ENCODE results near the gene PLAU.
"Not testable (repeated sequence)": the region's sequence is repeated elsewhere in the genome, so short reads cannot be mapped to it uniquely, and the experiment has no call there.

The PLAU gene

GRCh38 chr10:73950155-73950948 is 39.4 kb downstream of the PLAU start:
- H3K4me1 ChIP-seq (ENCODE audit: control insufficient read depth, insufficient read depth, low read length), result no peaks in the 10 kb centered on the region
- H3K9me3 ChIP-seq (ENCODE audit: control insufficient read depth, low read length), result no peaks in the 10 kb centered on the region
- no peak overlapping the region for H3K27ac ChIP-seq (ENCODE audit: insufficient read depth, low read depth, low read length, poor library complexity, severe bottlenecking)
- no peaks in the 10 kb centered on the region for H3K36me3 ChIP-seq (ENCODE audit: control insufficient read depth, insufficient read depth, low read length)
- H3K27me3 ChIP-seq (ENCODE audit: control insufficient read depth, insufficient read depth, low read length, poor library complexity, severe bottlenecking), result no peaks in the 10 kb centered on the region
- WGBS, 2 experiments, result 80 to 82% methylated on average over 13 of the region's 13 CpGs
- no peak overlapping the region for H3K4me3 ChIP-seq (ENCODE audit: insufficient read depth, low read depth, low read length)

DNA sequence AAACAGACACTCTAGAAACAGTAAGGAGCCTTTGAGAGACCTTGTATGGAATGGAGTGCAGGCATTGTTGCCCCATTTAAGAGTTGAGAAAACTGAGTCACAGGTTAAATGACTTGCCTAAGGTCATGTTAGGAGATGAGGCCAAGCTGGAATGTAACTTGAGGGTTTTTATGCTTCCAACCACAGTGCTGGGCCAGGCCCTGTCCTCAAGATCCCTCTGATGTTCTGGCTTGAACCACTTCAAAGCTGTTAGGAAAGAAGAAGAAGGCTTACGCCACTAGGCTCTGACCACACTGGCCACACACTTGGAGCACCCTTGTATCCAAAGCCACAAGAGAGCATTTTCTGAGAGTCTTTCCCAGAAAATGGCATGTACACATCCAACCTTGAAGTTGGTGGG is 42.7 kb downstream of the PLAU start:
- no peaks in the 10 kb centered on the region for H3K36me3 ChIP-seq (ENCODE audit: control insufficient read depth, insufficient read depth, low read length)
- no peak overlapping the region for H3K4me3 ChIP-seq (ENCODE audit: insufficient read depth, low read depth, low read length)
- peaks cover 5% of the 10 kb centered on the region for H3K4me1 ChIP-seq (ENCODE audit: control insufficient read depth, insufficient read depth, low read length)
- H3K27ac ChIP-seq (ENCODE audit: insufficient read depth, low read depth, low read length, poor library complexity, severe bottlenecking), result no peak overlapping the region
- 84 to 90% methylated on average over 1 of the region's 1 CpG for WGBS, 2 experiments
- H3K9me3 ChIP-seq (ENCODE audit: control insufficient read depth, low read length), result no peaks in the 10 kb centered on the region
- no peaks in the 10 kb centered on the region for H3K27me3 ChIP-seq (ENCODE audit: control insufficient read depth, insufficient read depth, low read length, poor library complexity, severe bottlenecking)

DNA sequence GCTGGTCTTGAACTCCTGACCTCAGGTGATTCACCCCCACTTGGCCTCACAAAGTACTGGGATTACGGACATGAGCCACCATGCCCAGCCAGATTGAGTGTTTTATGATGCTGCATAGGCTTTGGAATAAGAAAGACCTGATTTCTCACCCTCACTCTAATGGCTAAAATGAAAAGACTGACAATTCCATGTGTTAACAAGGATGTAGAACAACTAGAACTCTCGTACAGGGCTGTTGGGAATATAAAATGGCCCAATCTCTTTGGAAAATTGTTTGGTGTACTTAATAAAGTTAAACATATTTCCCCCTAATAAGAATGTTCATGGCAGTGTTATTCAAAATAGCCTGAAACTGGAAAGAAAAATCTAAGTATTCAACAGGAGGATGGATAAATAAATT is 43.8 kb downstream of the PLAU start:
- Histone ChIP-seq H3K36me3 (ENCODE audit: control insufficient read depth, insufficient read depth, low read length) (no peaks in the 10 kb centered on the region), H3K27me3 (ENCODE audit: control insufficient read depth, insufficient read depth, low read length, poor library complexity, severe bottlenecking) (no peaks in the 10 kb centered on the region), H3K9me3 (ENCODE audit: control insufficient read depth, low read length) (no peaks in the 10 kb centered on the region), H3K27ac (ENCODE audit: insufficient read depth, low read depth, low read length, poor library complexity, severe bottlenecking) (no peak overlapping the region), H3K4me1 (ENCODE audit: control insufficient read depth, insufficient read depth, low read length) (peaks cover 5% of the 10 kb centered on the region), H3K4me3 (ENCODE audit: insufficient read depth, low read depth, low read length) (no peak overlapping the region)
- 91 to 100% methylated on average over 2 of the region's 2 CpGs for WGBS, 2 experiments

DNA sequence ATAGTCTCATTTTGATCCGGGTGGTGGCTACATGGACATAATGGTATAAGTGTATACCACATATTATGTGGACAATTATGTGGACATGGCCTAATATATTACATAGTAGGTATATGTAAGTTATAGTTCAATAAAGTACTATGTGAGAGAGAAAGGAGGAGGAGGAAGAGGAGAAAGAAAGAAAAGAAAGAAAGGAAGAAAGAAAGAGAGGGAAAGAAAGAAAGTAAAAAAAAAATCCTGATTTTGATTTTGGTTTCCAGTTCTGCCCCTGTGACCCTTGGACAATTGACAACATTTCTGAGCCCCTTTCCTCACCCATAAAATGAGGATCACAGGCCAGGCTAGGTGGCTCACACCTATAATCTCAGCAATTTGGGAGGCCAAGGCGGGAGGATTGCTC is 44.8 kb downstream of the PLAU start:
- no peak overlapping the region for H3K27ac ChIP-seq (ENCODE audit: insufficient read depth, low read depth, low read length, poor library complexity, severe bottlenecking)
- no peaks in the 10 kb centered on the region for H3K9me3 ChIP-seq (ENCODE audit: control insufficient read depth, low read length)
- no peaks in the 10 kb centered on the region for H3K36me3 ChIP-seq (ENCODE audit: control insufficient read depth, insufficient read depth, low read length)
- WGBS, 2 experiments, result 91 to 96% methylated on average over 2 of the region's 2 CpGs
- no peak overlapping the region for H3K4me3 ChIP-seq (ENCODE audit: insufficient read depth, low read depth, low read length)
- no peaks in the 10 kb centered on the region for H3K27me3 ChIP-seq (ENCODE audit: control insufficient read depth, insufficient read depth, low read length, poor library complexity, severe bottlenecking)
- H3K4me1 ChIP-seq (ENCODE audit: control insufficient read depth, insufficient read depth, low read length), result peaks cover 5% of the 10 kb centered on the region

- no peaks in the 10 kb centered on the region for H3K36me3 ChIP-seq (ENCODE audit: control insufficient read depth, insufficient read depth, low read length)
- H3K4me3 ChIP-seq (ENCODE audit: insufficient read depth, low read depth, low read length), result no peak overlapping the region
- peaks cover 5% of the 10 kb centered on the region for H3K4me1 ChIP-seq (ENCODE audit: control insufficient read depth, insufficient read depth, low read length)
- WGBS, 2 experiments, result 81 to 83% methylated on average over 9 of the region's 9 CpGs
- H3K9me3 ChIP-seq (ENCODE audit: control insufficient read depth, low read length), result no peaks in the 10 kb centered on the region
- H3K27me3 ChIP-seq (ENCODE audit: control insufficient read depth, insufficient read depth, low read length, poor library complexity, severe bottlenecking), result no peaks in the 10 kb centered on the region
- H3K27ac ChIP-seq (ENCODE audit: insufficient read depth, low read depth, low read length, poor library complexity, severe bottlenecking), result no peak overlapping the region
These were observed 45.8 kb downstream of the PLAU start for GRCh38 chr10:73956476-73957359.

DNA sequence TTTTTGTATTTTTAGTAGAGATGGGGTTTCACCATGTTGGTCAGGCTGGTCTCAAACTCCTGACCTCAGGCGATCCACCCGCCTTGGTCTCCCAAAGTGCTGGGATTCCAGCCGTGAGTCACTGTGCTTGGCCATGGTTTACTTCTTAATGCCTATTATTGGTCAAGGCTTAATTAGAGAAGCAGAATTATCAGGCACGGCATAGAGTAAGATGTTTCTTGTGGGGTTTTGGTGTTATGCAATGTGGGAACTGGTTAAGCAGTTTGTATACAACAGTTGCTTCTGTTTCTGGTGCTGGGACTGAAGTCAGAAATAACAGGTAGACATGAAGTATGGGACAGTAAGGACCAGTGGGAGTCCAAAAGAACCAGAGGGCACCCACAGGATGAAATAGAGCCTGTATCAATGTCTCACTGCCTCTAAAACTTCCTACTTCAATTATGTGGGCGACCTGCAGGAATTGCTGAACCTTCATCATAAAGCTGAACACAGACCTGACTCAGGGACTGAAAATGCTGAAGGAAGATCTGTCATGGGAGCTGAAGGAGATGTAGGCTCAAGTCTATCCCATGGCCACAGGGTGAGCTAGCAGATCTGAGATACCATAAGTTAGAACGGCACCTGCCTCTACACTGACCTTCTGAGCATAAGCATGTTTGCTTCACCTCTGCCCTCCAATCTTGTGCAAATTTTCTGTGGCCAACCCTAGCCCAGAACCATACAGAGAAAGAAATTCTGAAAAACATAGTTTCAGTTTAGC is 48.7 kb downstream of the PLAU start:
- Histone ChIP-seq H3K36me3 (ENCODE audit: control insufficient read depth, insufficient read depth, low read length) (no peaks in the 10 kb centered on the region), H3K27ac (ENCODE audit: insufficient read depth, low read depth, low read length, poor library complexity, severe bottlenecking) (no peak overlapping the region), H3K27me3 (ENCODE audit: control insufficient read depth, insufficient read depth, low read length, poor library complexity, severe bottlenecking) (no peaks in the 10 kb centered on the region), H3K9me3 (ENCODE audit: control insufficient read depth, low read length) (no peaks in the 10 kb centered on the region), H3K4me1 (ENCODE audit: control insufficient read depth, insufficient read depth, low read length) (peaks cover 5% of the 10 kb centered on the region), H3K4me3 (ENCODE audit: insufficient read depth, low read depth, low read length) (no peak overlapping the region)
- WGBS, 2 experiments, result 91 to 95% methylated on average over 6 of the region's 6 CpGs

- 93 to 95% methylated on average over 2 of the region's 2 CpGs for WGBS, 2 experiments
- H3K9me3 ChIP-seq (ENCODE audit: control insufficient read depth, low read length), result no peaks in the 10 kb centered on the region
- H3K27ac ChIP-seq (ENCODE audit: insufficient read depth, low read depth, low read length, poor library complexity, severe bottlenecking), result no peak overlapping the region
- H3K27me3 ChIP-seq (ENCODE audit: control insufficient read depth, insufficient read depth, low read length, poor library complexity, severe bottlenecking), result no peaks in the 10 kb centered on the region
- H3K36me3 ChIP-seq (ENCODE audit: control insufficient read depth, insufficient read depth, low read length), result no peaks in the 10 kb centered on the region
- no peak overlapping the region for H3K4me3 ChIP-seq (ENCODE audit: insufficient read depth, low read depth, low read length)
- H3K4me1 ChIP-seq (ENCODE audit: control insufficient read depth, insufficient read depth, low read length), result peaks cover 4% of the 10 kb centered on the region
These were observed 51.5 kb downstream of the PLAU start for GRCh38 chr10:73962386-73962785.

- 94 to 96% methylated on average over 12 of the region's 12 CpGs for WGBS, 2 experiments
- peaks cover 16% of the 10 kb centered on the region for H3K4me1 ChIP-seq (ENCODE audit: control insufficient read depth, insufficient read depth, low read length)
- not testable (repeated sequence) for H3K4me3 ChIP-seq (ENCODE audit: insufficient read depth, low read depth, low read length); H3K9me3 ChIP-seq (ENCODE audit: control insufficient read depth, low read length); H3K27ac ChIP-seq (ENCODE audit: insufficient read depth, low read depth, low read length, poor library complexity, severe bottlenecking); H3K36me3 ChIP-seq (ENCODE audit: control insufficient read depth, insufficient read depth, low read length); H3K27me3 ChIP-seq (ENCODE audit: control insufficient read depth, insufficient read depth, low read length, poor library complexity, severe bottlenecking)
These were observed 52.6 kb downstream of the PLAU start for GRCh38 chr10:73963533-73963932.

- Histone ChIP-seq H3K27me3 (ENCODE audit: control insufficient read depth, insufficient read depth, low read length, poor library complexity, severe bottlenecking) (no peaks in the 10 kb centered on the region), H3K36me3 (ENCODE audit: control insufficient read depth, insufficient read depth, low read length) (no peaks in the 10 kb centered on the region), H3K9me3 (ENCODE audit: control insufficient read depth, low read length) (no peaks in the 10 kb centered on the region), H3K4me1 (ENCODE audit: control insufficient read depth, insufficient read depth, low read length) (peaks cover 17% of the 10 kb centered on the region), H3K27ac (ENCODE audit: insufficient read depth, low read depth, low read length, poor library complexity, severe bottlenecking) (no peak overlapping the region), H3K4me3 (ENCODE audit: insufficient read depth, low read depth, low read length) (no peak overlapping the region)
- 88 to 97% methylated on average over 2 of the region's 2 CpGs for WGBS, 2 experiments
These were observed 53.8 kb downstream of the PLAU start for GRCh38 chr10:73964743-73965142.

All from ectodermal cell (in vitro differentiated cells).